Right kidney (tissue), 1 donor: ENCODE data around the gene BAG3.
"Not testable (repeated sequence)": the region's sequence is repeated elsewhere in the genome, so short reads cannot be mapped to it uniquely, and the experiment has no call there.

ENCODE experiments used
- DNase-seq: peaks from one replicate; pipeline ENCODE4 v3.0.0-alpha.2; 2016

BAG3 gene

DNA sequence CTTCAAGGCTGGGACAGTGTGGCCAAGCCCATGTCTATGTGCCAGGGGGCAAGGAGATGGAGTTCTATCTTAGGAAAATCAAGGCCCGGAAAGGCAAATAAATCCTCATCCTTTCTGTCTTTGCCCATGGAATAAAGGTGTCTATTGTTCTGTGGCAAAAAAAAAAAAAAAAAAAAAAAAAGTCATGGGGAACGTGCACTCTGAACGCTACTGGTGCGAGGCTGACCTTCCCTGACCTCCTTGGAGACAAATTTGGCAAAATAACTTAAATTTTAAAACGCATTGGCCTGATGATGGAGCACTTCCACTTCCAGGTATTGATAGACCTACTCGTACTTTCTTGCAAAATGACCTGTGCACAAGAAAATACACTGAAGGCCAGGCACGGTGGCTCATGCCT lies 12.2 kb upstream of the BAG3 start:
- DNase-seq, result no peak

DNA sequence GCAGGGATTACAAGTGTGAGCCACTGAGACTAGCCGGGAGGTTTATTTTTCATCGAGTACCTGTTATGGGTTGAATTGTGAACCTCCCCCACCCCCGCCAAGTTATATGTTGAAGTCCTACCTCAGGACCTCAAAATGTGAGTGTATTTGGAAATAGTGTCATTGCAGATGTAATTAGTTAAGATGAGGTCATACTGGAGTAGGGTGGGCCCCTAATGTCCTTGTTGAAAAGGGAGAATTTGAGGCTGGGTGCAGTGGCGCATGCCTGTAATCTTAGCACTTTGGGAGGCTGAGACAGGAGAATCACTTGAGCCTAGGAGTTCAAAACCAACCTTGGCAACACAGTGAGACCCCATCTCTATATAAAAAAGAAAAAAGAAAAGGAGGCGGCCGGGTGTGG lies 10.8 kb upstream of the BAG3 start:
- no peak for DNase-seq

DNA sequence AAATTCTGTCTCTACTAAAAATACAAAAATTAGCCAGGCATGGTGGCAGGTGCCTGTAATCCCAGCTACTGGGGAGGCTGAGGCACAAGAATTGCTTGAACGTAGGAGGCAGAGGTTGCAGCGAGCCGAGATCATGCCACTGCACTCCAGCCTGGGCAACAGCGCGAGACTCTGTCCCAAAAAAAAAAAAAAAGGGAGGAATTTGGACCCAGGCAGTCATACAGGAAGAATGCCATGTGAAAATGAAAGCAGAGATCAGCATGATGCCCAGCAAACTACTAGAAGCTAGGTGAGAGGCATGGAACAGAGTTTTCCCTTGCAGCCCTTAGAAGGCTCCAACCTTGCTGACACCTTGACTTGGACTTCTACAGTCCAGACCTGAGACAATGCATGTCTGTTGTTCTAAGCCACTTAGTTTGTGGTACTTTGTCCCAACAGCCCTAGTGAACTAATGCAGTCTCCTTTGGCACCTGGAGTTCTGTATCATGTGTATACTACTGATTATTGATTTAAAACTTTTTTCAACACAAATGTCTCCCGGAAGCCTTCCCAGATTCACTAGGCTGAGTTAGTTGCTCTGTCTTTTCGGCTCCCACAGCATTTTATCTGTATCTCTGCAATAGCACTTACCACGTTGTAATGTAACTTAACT lies 10.2 kb upstream of the BAG3 start:
- DNase-seq, result no peak

DNA sequence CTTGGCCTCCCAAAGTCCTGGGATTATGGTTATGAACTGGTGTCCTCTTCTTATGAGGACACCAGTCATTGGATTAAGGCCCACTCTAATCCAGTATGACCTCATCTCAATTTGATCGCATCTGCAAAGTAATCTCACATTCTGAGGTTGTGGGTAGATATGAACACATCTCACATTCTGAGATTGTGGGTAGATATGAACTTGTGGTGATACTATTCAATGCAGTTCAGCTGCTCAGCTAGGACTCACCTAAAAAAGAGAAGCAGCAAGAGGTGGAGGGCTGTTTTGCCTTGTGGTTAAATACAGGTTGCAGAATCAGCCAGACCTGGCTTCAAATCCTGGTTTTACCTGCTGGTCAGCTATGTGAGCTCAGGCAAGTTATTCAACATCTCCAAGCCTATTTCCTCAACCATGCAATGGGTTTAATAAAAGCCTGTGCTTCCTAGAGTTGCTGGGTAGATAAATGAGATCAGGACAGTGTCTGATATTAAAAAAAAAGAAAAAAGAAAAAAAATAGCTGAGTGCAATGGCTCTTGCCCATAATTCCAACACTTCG lies 8.5 kb upstream of the BAG3 start:
- DNase-seq, result no peak

DNA sequence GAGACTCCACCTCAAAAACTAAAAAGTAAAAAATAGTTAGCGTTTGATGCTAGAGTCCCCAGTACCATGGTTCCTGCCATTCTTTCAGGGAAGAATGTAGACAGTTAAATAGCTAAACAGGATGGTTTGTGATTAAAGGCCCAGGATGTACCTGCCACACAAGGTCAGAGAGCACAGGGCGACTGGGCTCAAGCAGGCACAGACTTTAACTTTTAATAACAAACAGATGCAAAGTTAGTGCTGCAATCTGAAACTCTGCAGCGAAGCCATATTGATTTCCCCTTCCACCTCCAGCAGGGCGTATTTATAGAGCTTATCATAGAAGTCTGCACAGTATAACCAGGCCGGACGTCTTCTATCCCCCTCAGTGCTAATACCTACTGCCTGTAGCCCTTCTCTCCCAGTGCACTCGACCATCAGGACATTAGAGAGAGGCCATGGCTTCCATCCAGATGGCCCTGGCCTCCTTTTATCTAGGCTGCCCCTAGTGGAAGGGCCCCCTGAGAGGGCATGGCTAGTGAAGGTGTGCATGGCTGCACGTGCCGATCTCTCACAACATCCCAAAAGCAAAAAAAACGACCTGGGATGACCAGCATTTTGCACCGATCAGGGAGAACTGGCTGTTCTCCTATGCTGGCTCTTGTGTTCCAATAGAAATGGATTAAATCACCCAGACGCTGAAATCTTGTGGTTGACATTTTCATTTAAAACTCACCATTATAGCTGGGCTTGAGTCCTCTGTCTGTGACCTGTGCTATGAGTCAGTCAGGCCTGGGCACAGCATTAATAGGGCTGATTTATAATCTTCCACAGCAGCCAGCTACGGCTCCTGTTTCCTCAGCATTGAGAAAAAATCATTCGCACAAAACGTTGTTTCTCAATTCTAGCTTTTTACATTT lies 7.6 kb upstream of the BAG3 start:
- no peak for DNase-seq

DNA sequence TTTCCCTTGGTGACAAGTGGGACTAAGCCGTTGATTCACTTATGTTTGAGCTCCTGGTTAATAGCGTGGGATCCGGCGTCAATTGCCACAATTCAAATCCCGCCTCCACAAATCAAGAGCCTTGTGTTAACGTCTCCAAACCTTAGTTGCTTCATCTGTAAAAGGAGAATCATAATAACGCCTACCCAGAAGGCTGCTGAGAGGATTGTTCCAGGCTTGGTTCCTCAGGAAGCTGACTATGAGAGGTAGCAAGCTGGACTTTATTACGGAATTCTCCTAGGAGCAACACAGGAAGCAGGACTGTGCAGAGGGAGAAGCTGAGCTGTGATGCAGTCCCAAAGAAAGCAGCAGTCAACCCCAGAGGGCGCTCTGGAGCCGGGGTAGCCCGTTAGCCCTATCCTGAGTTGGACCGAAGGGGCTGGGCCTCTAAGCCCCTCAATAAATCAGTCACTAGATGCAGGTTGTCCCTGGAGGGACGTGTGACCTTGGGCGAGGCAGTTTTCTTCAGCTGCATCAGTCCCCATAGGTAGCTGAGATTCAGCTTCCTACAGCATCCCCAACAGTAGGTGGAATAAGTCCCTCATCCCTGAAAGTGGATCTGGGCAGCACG lies 6.9 kb upstream of the BAG3 start:
- DNase-seq, result no peak

DNA sequence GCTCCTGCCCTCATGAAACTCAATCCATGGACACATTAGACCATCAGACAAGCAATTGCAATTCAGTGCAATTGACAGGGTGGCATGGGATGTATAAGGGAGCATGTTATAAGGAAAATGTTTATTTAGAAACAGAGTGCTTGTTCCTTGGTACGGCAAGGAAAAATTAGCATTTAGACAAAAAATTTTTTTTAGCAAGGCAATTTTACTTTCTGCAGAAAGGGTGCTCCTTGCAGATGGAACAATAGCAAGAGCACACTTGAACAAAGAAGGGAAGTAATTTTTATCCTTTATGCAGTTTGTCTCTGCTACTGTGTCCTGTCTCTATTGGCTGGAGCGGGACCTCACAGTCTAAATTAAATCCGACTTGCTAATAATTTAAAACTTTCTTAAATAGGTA lies 6.2 kb upstream of the BAG3 start:
- DNase-seq, result no peak

DNA sequence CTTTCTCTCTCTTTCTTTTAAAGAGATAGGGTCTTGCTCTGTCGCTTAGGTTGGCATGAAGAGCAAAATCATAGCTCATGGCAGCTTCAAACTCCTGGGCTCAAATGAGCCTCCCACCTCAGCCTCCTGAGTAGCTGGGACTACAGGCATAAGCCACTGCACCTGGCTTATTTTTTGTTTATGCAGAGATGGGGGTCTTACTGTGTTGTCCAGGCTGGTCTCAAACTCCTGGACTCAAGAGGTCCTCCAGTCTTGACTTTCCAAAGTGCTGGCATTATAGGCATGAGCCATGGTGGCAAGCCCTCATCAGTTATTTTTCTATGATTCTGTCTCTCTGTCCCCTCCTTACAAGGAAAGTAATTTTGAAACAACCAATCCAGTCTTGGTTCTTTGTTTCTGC lies 1.1 kb upstream of the BAG3 start:
- DNase-seq, result no peak

DNA sequence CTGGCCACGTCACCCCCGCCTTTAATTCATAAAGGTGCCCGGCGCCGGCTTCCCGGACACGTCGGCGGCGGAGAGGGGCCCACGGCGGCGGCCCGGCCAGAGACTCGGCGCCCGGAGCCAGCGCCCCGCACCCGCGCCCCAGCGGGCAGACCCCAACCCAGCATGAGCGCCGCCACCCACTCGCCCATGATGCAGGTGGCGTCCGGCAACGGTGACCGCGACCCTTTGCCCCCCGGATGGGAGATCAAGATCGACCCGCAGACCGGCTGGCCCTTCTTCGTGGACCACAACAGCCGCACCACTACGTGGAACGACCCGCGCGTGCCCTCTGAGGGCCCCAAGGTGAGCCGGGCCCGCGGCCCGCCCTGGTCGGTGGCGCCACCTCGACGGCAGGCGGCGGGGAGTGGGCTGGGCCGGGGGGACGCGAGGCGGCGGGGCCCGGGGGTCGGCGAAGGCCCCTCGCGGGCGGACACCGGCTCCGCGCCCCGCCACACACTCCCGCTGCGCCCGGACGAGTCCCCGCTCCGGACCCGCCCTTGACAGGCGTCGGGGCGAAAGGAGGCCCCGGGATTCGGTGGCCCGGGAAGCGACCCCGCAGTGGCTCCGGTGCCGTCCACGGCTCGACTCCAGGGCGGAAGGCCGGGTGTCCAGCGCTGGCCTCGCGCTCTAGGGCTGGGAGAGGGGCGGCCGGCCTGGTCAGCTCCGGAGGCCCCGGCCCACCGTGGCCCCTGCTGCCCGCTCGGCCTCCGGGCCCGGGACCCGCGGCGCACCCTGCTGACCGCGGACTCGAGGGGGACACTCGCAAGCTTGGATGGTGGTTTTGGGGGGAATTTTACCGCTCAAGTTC lies 557 bp downstream of the BAG3 start:
- peak; percentile 86 for DNase-seq

DNA sequence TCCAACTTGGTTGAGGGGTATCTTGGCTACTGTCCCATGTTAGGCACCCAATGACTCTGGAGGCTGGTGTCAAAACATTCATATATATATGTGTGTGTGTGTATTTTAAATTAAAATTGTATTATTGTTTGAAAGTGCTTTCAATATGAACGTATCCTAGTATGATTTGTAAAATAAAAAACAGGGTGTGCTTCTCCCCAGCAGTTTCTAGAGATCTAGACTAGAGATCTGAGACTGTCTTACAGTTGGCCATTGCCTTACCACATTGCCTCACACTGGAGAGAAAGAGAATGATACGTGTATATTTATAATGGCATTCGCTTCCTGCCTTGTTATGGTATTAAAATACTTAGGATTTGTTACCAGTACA lies 1.2 kb downstream of the BAG3 start:
- no peak for DNase-seq

DNA sequence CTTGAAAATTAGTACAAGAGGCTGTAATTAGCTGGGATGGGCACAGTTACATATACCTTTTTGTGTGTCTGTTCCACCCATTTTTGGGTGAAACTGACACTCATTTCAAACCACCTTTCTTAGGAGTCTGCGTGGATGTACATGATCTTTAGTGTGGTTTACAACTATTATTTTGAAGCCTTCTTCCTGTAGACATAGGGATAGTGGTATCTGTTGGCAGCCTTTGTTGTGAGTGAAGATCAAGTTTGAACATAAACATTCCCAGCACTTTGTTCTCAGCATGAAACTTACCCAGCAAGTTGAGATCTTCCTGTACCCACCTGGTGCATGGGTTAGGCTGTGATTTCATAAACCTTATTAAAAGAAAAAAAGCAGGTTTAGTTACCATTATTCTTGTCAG lies 2.0 kb downstream of the BAG3 start:
- no peak for DNase-seq

DNA sequence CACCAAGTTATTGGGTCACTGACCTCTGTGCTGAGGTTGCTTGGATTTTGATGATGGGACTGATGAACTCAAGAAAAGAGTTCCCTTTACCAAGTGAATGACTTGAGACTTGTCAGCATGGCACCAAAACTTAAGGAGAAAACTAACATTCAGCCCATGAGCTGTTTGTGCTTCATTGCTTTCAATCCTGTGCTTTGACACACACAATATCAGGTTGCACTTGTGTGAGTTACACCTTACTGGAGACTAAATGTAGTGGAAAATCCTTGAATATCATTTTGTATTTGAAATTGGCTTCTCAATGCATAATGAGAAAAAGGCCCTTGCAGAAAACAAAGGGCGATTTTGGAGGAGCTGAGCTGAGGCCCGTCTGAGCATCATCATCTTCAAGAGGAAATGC lies 2.7 kb downstream of the BAG3 start:
- no peak for DNase-seq

DNA sequence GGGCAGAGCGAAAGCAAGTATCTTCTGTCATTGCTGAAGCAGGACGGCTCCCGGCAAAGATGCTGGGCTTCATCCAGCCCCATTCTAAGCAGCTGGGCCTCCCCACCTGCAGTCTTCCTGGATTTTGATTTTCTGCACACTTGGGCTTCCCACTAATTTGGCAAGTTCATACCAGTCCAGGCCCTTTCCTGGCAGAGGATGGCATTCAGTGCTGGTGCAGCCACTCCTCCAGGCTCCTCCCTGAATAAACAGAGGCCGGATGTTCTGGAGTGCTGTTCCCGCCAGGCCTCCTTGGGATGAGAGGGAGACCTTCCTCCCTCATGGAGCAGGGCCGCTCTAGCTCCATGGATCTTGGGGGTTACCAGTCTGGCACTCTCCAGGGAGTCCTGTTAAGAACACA lies 3.4 kb downstream of the BAG3 start:
- DNase-seq, result no peak

DNA sequence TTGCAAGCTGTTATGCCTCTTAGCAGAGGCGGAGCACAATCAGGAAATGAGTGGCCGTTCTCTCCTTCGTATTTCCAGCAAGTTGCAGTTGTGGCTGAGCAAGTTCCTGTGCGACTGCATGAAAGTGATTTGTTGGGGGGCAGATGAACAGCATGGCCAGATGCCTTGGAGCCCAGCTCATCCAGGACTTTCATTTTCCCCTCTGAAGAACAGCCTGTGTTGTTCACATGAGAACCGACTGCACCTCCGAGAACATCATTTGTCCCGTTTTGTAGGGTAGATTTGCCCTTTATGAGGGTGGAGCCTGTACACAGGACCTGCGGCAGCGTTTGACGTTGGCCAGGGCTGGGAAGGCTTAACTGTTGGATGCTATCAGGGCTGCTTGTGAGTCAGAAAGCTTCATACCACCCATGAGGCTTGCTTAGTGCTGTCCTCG lies 4.4 kb downstream of the BAG3 start:
- no peak for DNase-seq

DNA sequence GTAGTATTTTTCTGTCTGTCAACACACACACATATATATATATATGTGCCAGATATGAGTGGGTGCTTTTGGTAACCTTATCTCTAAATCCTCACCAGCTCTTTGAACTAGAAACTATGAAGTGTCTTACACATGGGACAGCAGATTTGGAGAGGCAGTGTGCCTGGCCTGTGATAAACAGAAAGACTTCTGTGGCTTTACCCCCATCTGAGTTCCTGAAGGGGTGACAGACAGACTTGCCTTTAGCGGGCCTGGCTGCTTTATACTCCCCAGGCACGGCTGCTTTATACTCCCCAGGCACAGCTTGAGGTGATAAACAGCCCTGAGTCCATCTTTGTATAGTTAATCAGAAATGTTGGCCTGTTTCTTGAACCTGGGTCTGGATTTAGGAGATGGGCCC lies 5.6 kb downstream of the BAG3 start:
- DNase-seq, result no peak

DNA sequence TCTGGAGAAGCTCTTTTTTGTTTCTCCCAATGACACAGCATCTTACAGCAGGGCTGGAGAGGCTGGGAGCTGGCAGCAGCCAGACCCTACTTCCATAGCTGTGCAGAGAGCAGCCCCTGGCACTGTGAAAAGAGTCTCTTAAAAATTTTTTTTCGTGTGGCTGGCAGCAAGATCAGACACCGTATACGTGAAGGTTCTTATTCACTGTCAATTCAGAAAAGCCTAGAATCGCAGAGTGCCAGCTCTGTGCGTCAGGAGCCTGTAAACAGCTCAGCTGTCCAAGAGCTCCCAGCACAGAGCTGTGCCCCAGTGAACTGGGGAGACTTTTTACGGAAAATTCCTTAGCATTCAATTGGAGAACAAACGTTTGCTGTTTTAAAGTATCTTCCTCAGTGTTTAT lies 6.5 kb downstream of the BAG3 start:
- no peak for DNase-seq

DNA sequence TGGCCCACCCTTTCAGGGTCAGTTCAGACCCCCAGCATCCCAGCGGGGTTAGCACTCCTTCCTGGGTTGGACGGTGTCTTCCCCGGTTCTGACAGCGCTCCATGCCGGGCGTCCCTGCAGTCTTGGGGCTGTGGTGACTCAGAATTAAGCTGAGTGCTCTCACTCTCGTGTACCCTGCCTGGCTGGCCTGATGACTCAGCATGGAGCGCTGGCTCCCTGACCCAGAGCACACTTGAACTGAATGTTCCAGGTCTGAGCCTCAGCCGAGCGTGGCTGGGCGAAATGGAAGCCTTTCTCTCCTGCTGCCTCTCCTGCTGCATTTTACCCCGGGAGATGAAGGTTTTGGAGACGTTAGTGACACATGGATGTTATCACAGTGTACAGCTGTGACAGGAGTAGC lies 7.1 kb downstream of the BAG3 start:
- no peak for DNase-seq

DNA sequence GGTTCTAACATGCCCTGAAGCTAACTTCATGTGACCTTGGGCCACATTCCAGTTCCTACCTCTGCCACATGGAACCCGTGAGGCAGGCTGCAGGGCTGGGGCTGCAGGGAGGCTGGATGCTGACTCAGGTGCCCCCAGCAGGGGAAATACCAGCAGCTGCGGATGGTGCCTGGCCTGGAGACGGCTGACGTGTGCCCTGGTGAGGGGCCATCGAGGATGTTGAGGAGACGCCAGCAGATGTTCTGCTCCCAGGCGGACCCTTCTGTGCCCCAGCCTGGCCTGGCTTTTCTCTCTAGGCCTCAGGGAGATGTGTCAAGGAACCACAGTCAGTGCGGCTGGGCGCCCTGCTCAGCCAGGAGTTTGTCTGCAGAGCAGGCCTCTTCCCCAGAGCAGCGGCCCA lies 8.8 kb downstream of the BAG3 start:
- no peak for DNase-seq

DNA sequence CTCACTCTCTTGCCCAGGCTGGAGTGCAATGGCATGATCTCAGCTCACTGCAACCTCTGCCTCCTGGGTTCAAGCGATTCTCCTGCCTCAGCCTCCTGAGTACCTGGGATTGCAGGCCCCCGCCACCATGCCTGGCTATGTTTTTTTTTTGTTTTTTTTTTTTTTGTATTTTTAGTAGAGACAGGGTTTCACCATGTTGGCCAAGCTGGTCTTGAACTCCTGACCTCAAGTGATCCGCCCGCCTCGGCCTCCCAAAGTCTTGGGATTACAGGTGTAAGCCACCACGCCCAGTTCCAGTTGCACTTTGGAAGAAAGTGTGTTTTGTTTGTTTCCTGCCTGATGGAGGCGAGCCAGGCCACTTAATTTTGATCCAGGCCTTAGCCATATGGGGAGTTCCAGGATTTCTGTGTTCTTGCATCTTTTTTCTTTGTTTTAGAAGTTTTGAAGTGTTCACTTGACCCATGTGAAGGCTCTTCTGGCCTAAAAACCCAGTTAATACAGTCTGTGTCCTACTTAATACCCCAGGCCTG lies 11.0 kb downstream of the BAG3 start:
- not testable (repeated sequence) for DNase-seq

DNA sequence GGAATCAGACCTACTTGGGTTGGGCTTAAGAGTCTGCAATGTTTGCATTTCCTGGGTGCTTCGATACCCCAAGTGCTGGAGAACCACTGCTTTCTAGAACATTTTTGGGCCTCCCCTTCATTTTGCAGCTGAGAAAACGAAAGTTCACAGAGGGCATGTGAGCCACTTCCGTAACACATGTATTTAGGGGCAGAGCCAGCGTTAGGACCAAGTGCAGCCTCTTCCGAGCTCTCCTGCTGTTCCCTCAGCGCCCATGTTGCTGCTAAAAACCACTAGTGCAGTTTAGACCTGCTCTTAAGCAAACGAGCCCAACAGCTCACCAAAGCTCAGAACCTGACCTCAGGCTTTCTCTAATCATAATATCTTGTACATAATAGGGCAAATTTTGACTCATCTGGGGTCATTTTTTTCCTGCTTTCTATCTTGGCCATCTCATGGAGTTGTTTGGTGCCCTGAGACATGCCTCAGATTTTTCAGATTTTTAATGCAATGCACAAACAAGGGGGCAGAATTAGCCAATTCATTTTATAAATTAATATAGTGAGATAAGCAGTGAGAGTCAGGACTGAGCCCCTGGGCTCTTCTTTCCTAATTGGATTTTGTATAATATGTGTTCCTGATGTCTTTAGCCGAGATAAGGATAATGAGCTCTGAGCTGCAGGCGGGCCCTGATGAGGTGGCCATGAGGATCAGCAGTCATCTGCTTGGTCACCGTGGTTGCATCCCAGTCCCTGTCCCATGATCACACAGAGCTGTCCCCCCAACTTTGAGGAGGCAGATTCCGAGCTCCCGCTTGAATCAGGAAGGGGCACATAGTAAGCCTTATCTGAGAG lies 12.9 kb downstream of the BAG3 start:
- DNase-seq, result no peak
